Bone marrow (tissue), 2 donors: ENCODE data around the gene CCDC102A.
A peak's percentile ranks its signal among the peaks of the same experiment; 100 is the strongest.

Source experiments
- DNase-seq, 2 donors: peaks; one replicate each; lab custom pipeline; 2025; lab: John Stamatoyannopoulos, UW

Gene CCDC102A

GRCh38 chr16:57537581-57538234 is 1.3 kb upstream of the CCDC102A start:
- no peak for DNase-seq

GRCh38 chr16:57537194-57537505 is 779 bp upstream of the CCDC102A start:
- DNase-seq, result no peak

- DNase-seq, result peak; percentile 63 to 83
These were observed 578 bp downstream of the CCDC102A start for GRCh38 chr16:57535680-57536305.

- no peak for DNase-seq
These were observed 1.3 kb downstream of the CCDC102A start for GRCh38 chr16:57534881-57535658.

- DNase-seq, result no peak
These were observed 2.0 kb downstream of the CCDC102A start for GRCh38 chr16:57534337-57534880.

GRCh38 chr16:57533431-57534336 is 2.7 kb downstream of the CCDC102A start:
- no peak for DNase-seq

- DNase-seq, result no peak
These were observed 4.1 kb downstream of the CCDC102A start for GRCh38 chr16:57532266-57532625.

- no peak for DNase-seq
These were observed 4.6 kb downstream of the CCDC102A start for GRCh38 chr16:57531635-57532265.

- DNase-seq, result no peak
These were observed 5.2 kb downstream of the CCDC102A start for GRCh38 chr16:57531253-57531575.

GRCh38 chr16:57530522-57531252 is 5.7 kb downstream of the CCDC102A start:
- no peak for DNase-seq

GRCh38 chr16:57530104-57530521 is 6.3 kb downstream of the CCDC102A start:
- DNase-seq, result peak in 1 of 2 donors; percentile 89

GRCh38 chr16:57529391-57530103 is 6.8 kb downstream of the CCDC102A start:
- DNase-seq, result no peak

GRCh38 chr16:57528499-57529390 is 7.6 kb downstream of the CCDC102A start:
- no peak for DNase-seq

- no peak for DNase-seq
These were observed 8.6 kb downstream of the CCDC102A start for GRCh38 chr16:57527610-57528360.

GRCh38 chr16:57527027-57527426 is 9.3 kb downstream of the CCDC102A start:
- DNase-seq, result no peak

- DNase-seq, result no peak
These were observed 9.9 kb downstream of the CCDC102A start for GRCh38 chr16:57526498-57526897.

- DNase-seq, result no peak
These were observed 10.6 kb downstream of the CCDC102A start for GRCh38 chr16:57525761-57526160.

- DNase-seq, result no peak
These were observed 13.4 kb downstream of the CCDC102A start for GRCh38 chr16:57522960-57523359.
